Calu3 (cell line): Measurements from ENCODE around the gene MMP25. TPM values are rescaled to one million over a fixed set of nuclear protein-coding genes. Genes with fewer than 3 reads are reported as not detected.

ENCODE experiments used
- total RNA-seq: library from RNA; stranded (reverse); gene quantifications from 2 replicates; pipeline ENCODE4 v1.2.3, GENCODE V29; 2022

The MMP25 gene
- total RNA-seq, 1 experiment from 2014 or later: 0.31 TPM

Other genes starting within 250 kb of the MMP25 start
- not detected in 2 replicates for gene PRSS41, start 248.1 kb upstream of the MMP25 start, total RNA-seq
- not detected in 2 replicates for gene PRSS21, start 229.3 kb upstream of the MMP25 start, total RNA-seq
- 10.3 and 15.5 TPM in 2 replicates for gene ZG16B, start 216.3 kb upstream of the MMP25 start, total RNA-seq
- gene PRSS22, start 188.4 kb upstream of the MMP25 start, total RNA-seq: 140 and 141 TPM in 2 replicates
- gene FLYWCH2, start 163.3 kb upstream of the MMP25 start, total RNA-seq: 10.8 and 13.0 TPM in 2 replicates
- 34.8 and 36.8 TPM in 2 replicates for gene FLYWCH1, start 134.6 kb upstream of the MMP25 start, total RNA-seq
- 0.51 TPM in 1 of 2 replicates, not detected in the other for gene KREMEN2, start 82.3 kb upstream of the MMP25 start, total RNA-seq
- 51.0 and 56.0 TPM in 2 replicates for gene PAQR4, start 77.2 kb upstream of the MMP25 start, total RNA-seq
- gene PKMYT1, start 66.1 kb upstream of the MMP25 start, total RNA-seq: 91.2 and 107 TPM in 2 replicates
- 13.5 and 17.8 TPM in 2 replicates for gene CLDN9, start 33.6 kb upstream of the MMP25 start, total RNA-seq
- gene CLDN6, start 28.4 kb upstream of the MMP25 start, total RNA-seq: 1.2 and 2.1 TPM in 2 replicates
- gene TNFRSF12A, start 26.2 kb upstream of the MMP25 start, total RNA-seq: 478 and 509 TPM in 2 replicates
- gene HCFC1R1, start 22.6 kb upstream of the MMP25 start, total RNA-seq: 61.1 and 75.4 TPM in 2 replicates
- 50.8 and 54.4 TPM in 2 replicates for gene THOC6, start 22.5 kb upstream of the MMP25 start, total RNA-seq
- 59.4 and 70.9 TPM in 2 replicates for gene BICDL2, start 9.6 kb upstream of the MMP25 start, total RNA-seq
- gene IL32, start 19.1 kb downstream of the MMP25 start, total RNA-seq: 81.8 and 89.0 TPM in 2 replicates
- not detected in 2 replicates for gene ZSCAN10, start 52.7 kb downstream of the MMP25 start, total RNA-seq
- gene ZNF205, start 66.0 kb downstream of the MMP25 start, total RNA-seq: 17.2 and 17.7 TPM in 2 replicates
- 9.8 and 11.8 TPM in 2 replicates for gene ZNF213, start 88.5 kb downstream of the MMP25 start, total RNA-seq
- 0.40 and 0.54 TPM in 2 replicates for gene OR1F1, start 141.6 kb downstream of the MMP25 start, total RNA-seq
- 12.7 and 14.6 TPM in 2 replicates for gene ZNF200, start 188.6 kb downstream of the MMP25 start, total RNA-seq
- not detected in 2 replicates for gene MEFV, start 210.1 kb downstream of the MMP25 start, total RNA-seq
- 46.9 and 51.2 TPM in 2 replicates for gene ZNF263, start 236.9 kb downstream of the MMP25 start, total RNA-seq